GM12878 (cell line): ENCODE results near the gene USH1C. TPM values are rescaled to one million over a fixed set of nuclear protein-coding genes. Genes with fewer than 3 reads are reported as not detected.

Experiments
- ATAC-seq: fragments of 200-7000 bp; cut with Tn5 transposase; 3 replicates; pipeline ENCODE4 v1.9.1; 2020; ENCODE audit warnings: mild to moderate bottlenecking, moderate library complexity
- BruUV-seq: library from RNA; stranded (reverse); fragments of 400-500 nt; replicated peaks from 2 replicates; lab custom pipeline; 2021; lab: Mats Ljungman, UMichigan
- CTCF ChIA-PET: fragments of 300-600 bp; sonication (Branson Sonifier 250); formaldehyde crosslinking; extraction: SDS; loops from one replicate; lab custom pipeline; 2021; ENCODE audit warnings: inconsistent platforms; lab: Yijun Ruan, JAX
- POLR2A ChIA-PET: fragments of 350-600 bp; formaldehyde crosslinking; extraction: SDS; loops from one replicate; lab custom pipeline; 2021; ENCODE audit warnings: inconsistent platforms; lab: Charles Lee
- RAD21 ChIA-PET: fragments of 300-600 bp; sonication (Branson Sonifier 250); formaldehyde crosslinking; loops from one replicate; lab custom pipeline; 2023; ENCODE audit warnings: antibody characterized with exemption; ENCODE audit not compliant: unreplicated experiment; lab: Charles Lee
- SMC1A ChIA-PET: fragments of 300-600 bp; sonication (Branson Sonifier 250); formaldehyde crosslinking; loops from one replicate; lab custom pipeline; 2023; ENCODE audit not compliant: unreplicated experiment, uncharacterized antibody; lab: Charles Lee
- DNase-seq: peaks from one replicate; pipeline ENCODE4 v3.0.0-alpha.2; 2011; ENCODE audit warnings: low read depth, low spot score
- FAIRE-seq: peaks from 3 replicates; lab custom pipeline; 2011; peaks lifted over from hg19 to GRCh38; lab: Jason Lieb, UNC
- H2AFZ ChIP-seq: 2 replicates; pipeline ENCODE4 v1.6.0; 2011; ENCODE audit warnings: low read depth, low read length, control low read depth; ENCODE audit not compliant: control insufficient read depth
- H3K27ac ChIP-seq: 2 replicates; pipeline ENCODE4 v1.5.1; 2011; ENCODE audit warnings: control low read depth; ENCODE audit not compliant: control insufficient read depth, insufficient read depth
- H3K27me3 ChIP-seq, 2 experiments: replicated peaks in 1 of 2; 2 replicates each; pipeline versions ENCODE4 v1.6.0 to v1.6.1; 2011; ENCODE audit warnings: low read length in 1 of 2; ENCODE audit not compliant: control insufficient read depth in 2 of 2, insufficient read depth in 2 of 2
- H3K36me3 ChIP-seq, 2 experiments: 2 replicates each; pipeline ENCODE4 v1.5.1; 2011; ENCODE audit warnings: low read length in 1 of 2; ENCODE audit not compliant: control insufficient read depth in 2 of 2, insufficient read depth in 2 of 2
- H3K4me1 ChIP-seq: 2 replicates; pipeline ENCODE4 v1.6.1; 2011; ENCODE audit warnings: mild to moderate bottlenecking, low read length, moderate library complexity, mixed read lengths; ENCODE audit not compliant: control insufficient read depth, insufficient read depth
- H3K4me2 ChIP-seq: 2 replicates; pipeline ENCODE4 v1.6.0; 2011; ENCODE audit warnings: control low read depth; ENCODE audit not compliant: control insufficient read depth, insufficient read depth
- H3K4me3 ChIP-seq: fragments of 200-600 bp; sonication (generic); 2 replicates; pipeline ENCODE4 v1.5.1; 2016
- H3K79me2 ChIP-seq: 2 replicates; pipeline ENCODE4 v1.6.0; 2011; ENCODE audit warnings: low read length; ENCODE audit not compliant: control insufficient read depth, insufficient read depth
- H3K9ac ChIP-seq: 2 replicates; pipeline ENCODE4 v1.8.0; 2011; ENCODE audit warnings: low read length, control low read depth, mixed read lengths; ENCODE audit not compliant: control insufficient read depth, insufficient read depth
- H3K9me3 ChIP-seq: replicated peaks from 3 replicates; pipeline ENCODE4 v1.5.1; 2011; ENCODE audit warnings: mild to moderate bottlenecking, low read length; ENCODE audit not compliant: control insufficient read depth, insufficient read depth
- H4K20me1 ChIP-seq: 2 replicates; pipeline ENCODE4 v1.6.0; 2011; ENCODE audit not compliant: control insufficient read depth, insufficient read depth
- BMI1 ChIP-seq: fragments of 450-650 bp; IDR thresholded peaks from 2 replicates; pipeline ENCODE4 v1.6.1; 2016; ENCODE audit warnings: mild to moderate bottlenecking, moderate library complexity, borderline replicate concordance
- CBX3 ChIP-seq: fragments of 200-600 bp; sonication (generic); IDR thresholded peaks from 2 replicates; pipeline ENCODE4 v1.6.1; 2016; ENCODE audit warnings: low read depth, borderline replicate concordance
- CHD1 ChIP-seq: IDR thresholded peaks from 2 replicates; pipeline ENCODE4 v1.6.1; 2012; ENCODE audit warnings: low read depth, low read length, improper control_type of control experiment
- CHD4 ChIP-seq: fragments of 200-600 bp; sonication (generic); IDR thresholded peaks from 2 replicates; pipeline ENCODE4 v1.6.1; 2016; ENCODE audit warnings: mild to moderate bottlenecking
- RBBP5 ChIP-seq: fragments of 200-600 bp; sonication (generic); conservative IDR thresholded peaks from 2 replicates; pipeline ENCODE4 v1.6.1; 2016
- SIN3A ChIP-seq: IDR thresholded peaks from 2 replicates; pipeline ENCODE4 v1.6.1; 2012; ENCODE audit warnings: low read depth, low read length, improper control_type of control experiment
- SPI1 ChIP-seq: IDR thresholded peaks from 2 replicates; pipeline ENCODE4 v1.6.1; 2011; ENCODE audit warnings: low read depth, mild to moderate bottlenecking, low read length, moderate library complexity, borderline replicate concordance; ENCODE audit not compliant: insufficient read depth
- STAT1 ChIP-seq: fragments of 450-650 bp; conservative IDR thresholded peaks from 2 replicates; pipeline ENCODE4 v1.6.1; 2014; ENCODE audit warnings: antibody characterized with exemption, mild to moderate bottlenecking
- TBL1XR1 ChIP-seq: IDR thresholded peaks from 2 replicates; pipeline ENCODE4 v1.6.1; 2012; ENCODE audit warnings: low read depth, low read length, improper control_type of control experiment
- ZBTB33 ChIP-seq: fragments of 450-650 bp; IDR thresholded peaks from 2 replicates; pipeline ENCODE4 v1.6.1; 2017; ENCODE audit warnings: mild to moderate bottlenecking
- ZNF24 ChIP-seq: fragments of 450-650 bp; IDR thresholded peaks from 2 replicates; pipeline ENCODE4 v1.6.1; 2017; ENCODE audit warnings: antibody characterized with exemption, mild to moderate bottlenecking
- ZSCAN29 ChIP-seq: fragments of 450-650 bp; IDR thresholded peaks from 2 replicates; pipeline ENCODE4 v1.6.1; 2017; ENCODE audit warnings: mild to moderate bottlenecking, moderate library complexity
- WGBS: methylation state at CpG from one replicate; pipeline ENCODE4 v1.1.6; 2016; ENCODE audit warnings: low lambda C conversion rate; ENCODE audit not compliant: insufficient replicate concordance, insufficient coverage; ENCODE audit errors: missing lambda C conversion rate; 5-methylcytosine and 5-hydroxymethylcytosine counted together
- in situ Hi-C: fragments of 300-500 bp; cut with MboI; formaldehyde crosslinking; loops from 9 replicates; pipeline ENCODE4 v1.14.3; 2018; ENCODE audit warnings: mixed read lengths
- intact Hi-C: fragments of 100-400 bp; cut with micrococcal nuclease; formaldehyde crosslinking; loops from one replicate; pipeline ENCODE4 v1.14.2; 2022; ENCODE audit not compliant: unreplicated experiment
- polyA plus RNA-seq, 11 experiments: library from polyadenylated mRNA; depleted of rRNA in 4 of 11; unstranded in 6 of 11; stranded (reverse) in 5 of 11; fragments of >200 nt; fragmentation: Nextera tagmentation in 4 of 11; fragmentation: Illumina TruSeq in 1 of 11; extraction: Ambion mirVana in 4 of 11; extraction: Trizol in 1 of 11; gene quantifications; 1 replicate in 1 of 11; 2 replicates in 10 of 11; pipeline versions ENCODE4 v1.2.1 to v1.2.3, GENCODE V29; 2011 to 2016; ENCODE audit warnings: inconsistent platforms in 2 of 11, missing spikeins in 2 of 11, low read depth in 1 of 11
- total RNA-seq, 4 experiments: library from RNA; depleted of rRNA in 3 of 4; stranded (reverse); fragments of >200 nt in 3 of 4; fragmentation: Illumina TruSeq in 1 of 4; extraction: Trizol in 1 of 4; gene quantifications; 2 replicates each; pipeline versions ENCODE4 v1.2.1 to v1.2.3, GENCODE V29; 2013 to 2021

Gene USH1C
- total and polyA plus RNA-seq, 10 of the 15 experiments (the other 5 are each of a cell fraction or from before 2014, with no cell fraction given), result not detected

- ChIA-PET SMC1A (interaction anchor here (0.7 kb wide), 1 partner anchor 874 kb away, joined by 3 read pairs; no protein-coding TSS in a partner anchor), CTCF (interaction anchor here (1.1 to 1.7 kb wide), 2 partner anchors 109 to 264 kb away, joined by 3 to 5 read pairs; no protein-coding TSS in a partner anchor), POLR2A (interaction anchor here (0.5 kb wide), 1 partner anchor 932 kb away, joined by 3 read pairs; no protein-coding TSS in a partner anchor), RAD21 (no interaction called here)
- Histone ChIP-seq H3K27me3 (peaks cover 0 to 4% of the 10 kb centered on the region in 2 experiments; a peak in 3 of 4 replicates), H3K27ac (no peak overlapping the region), H3K9me3 (no peaks in the 10 kb centered on the region), H3K4me1 (no peaks in the 10 kb centered on the region), H2AFZ (no peak overlapping the region), H3K36me3 (no peaks in the 10 kb centered on the region), H3K9ac (no peak overlapping the region), H3K4me3 (no peak overlapping the region), H3K79me2 (no peaks in the 10 kb centered on the region), H4K20me1 (no peaks in the 10 kb centered on the region), H3K4me2 (no peak overlapping the region)
- in situ Hi-C loops (no loop called here), intact Hi-C loops (no loop called here)
- no TSS peak for BruUV-seq
- ATAC-seq (no peak), FAIRE-seq (no peak), DNase-seq (no peak)
- 35% methylated on average over 6 of the region's 6 CpGs for WGBS
- TF ChIP-seq CBX3 (no peak), TBL1XR1 (no peak), RBBP5 (no peak), ZNF24 (no peak), SPI1 (no peak), CHD4 (no peak), CHD1 (no peak), ZBTB33 (no peak), BMI1 (no peak), SIN3A (no peak), STAT1 (no peak), ZSCAN29 (no peak)
Observed at GRCh38 chr11:17494019-17494418, 50.2 kb downstream of the USH1C start.
